IMR-90 (cell line): ENCODE measurements around the gene BMP8B.
"Not testable (repeated sequence)": the region's sequence is repeated elsewhere in the genome, so short reads cannot be mapped to it uniquely, and the experiment has no call there.

Experiments
- CEBPB ChIP-seq: IDR thresholded peaks from 2 replicates; pipeline ENCODE4 v1.6.1; 2012; ENCODE audit warnings: low read depth, low read length, improper control_type of control experiment
- CTCF ChIP-seq: conservative IDR thresholded peaks from 2 replicates; pipeline ENCODE4 v1.5.1; 2012; ENCODE audit warnings: mild to moderate bottlenecking, low read depth, low read length, improper control_type of control experiment
- FOS ChIP-seq: fragments of 150-350 bp; IDR thresholded peaks from 2 replicates; pipeline ENCODE4 v1.6.1; 2016; ENCODE audit warnings: low read depth, low read length
- MAFK ChIP-seq: IDR thresholded peaks from 2 replicates; pipeline ENCODE4 v1.6.1; 2012; ENCODE audit warnings: low read depth, low read length, improper control_type of control experiment
- MAZ ChIP-seq: IDR thresholded peaks from 2 replicates; pipeline ENCODE4 v1.6.1; 2012; ENCODE audit warnings: low read depth, mild to moderate bottlenecking, low read length, improper control_type of control experiment, moderate library complexity, borderline replicate concordance
- POLR2A ChIP-seq: IDR thresholded peaks from 2 replicates; pipeline ENCODE4 v1.6.1; 2012; ENCODE audit warnings: mild to moderate bottlenecking, low read depth, low read length
- RCOR1 ChIP-seq: IDR thresholded peaks from 2 replicates; pipeline ENCODE4 v1.6.1; 2012; ENCODE audit warnings: mild to moderate bottlenecking, low read length, improper control_type of control experiment; ENCODE audit not compliant: insufficient replicate concordance
- SMC3 ChIP-seq: fragments of 150-350 bp; IDR thresholded peaks from 2 replicates; pipeline ENCODE4 v1.6.1; 2016; ENCODE audit warnings: low read depth, mild to moderate bottlenecking, antibody characterized with exemption, low read length, moderate library complexity
- TF ChIP-seq, protein P1 (sequence below): fragments of 150-350 bp; IDR thresholded peaks from 2 replicates; pipeline ENCODE4 v1.6.1; 2016; ENCODE audit warnings: low read depth, mild to moderate bottlenecking, low read length, moderate library complexity, borderline replicate concordance
- TF ChIP-seq, protein P2 (sequence below): fragments of 150-350 bp; IDR thresholded peaks from 2 replicates; pipeline ENCODE4 v1.6.1; 2017; ENCODE audit warnings: mild to moderate bottlenecking, antibody characterized with exemption, low read length, low read depth

DNA sequence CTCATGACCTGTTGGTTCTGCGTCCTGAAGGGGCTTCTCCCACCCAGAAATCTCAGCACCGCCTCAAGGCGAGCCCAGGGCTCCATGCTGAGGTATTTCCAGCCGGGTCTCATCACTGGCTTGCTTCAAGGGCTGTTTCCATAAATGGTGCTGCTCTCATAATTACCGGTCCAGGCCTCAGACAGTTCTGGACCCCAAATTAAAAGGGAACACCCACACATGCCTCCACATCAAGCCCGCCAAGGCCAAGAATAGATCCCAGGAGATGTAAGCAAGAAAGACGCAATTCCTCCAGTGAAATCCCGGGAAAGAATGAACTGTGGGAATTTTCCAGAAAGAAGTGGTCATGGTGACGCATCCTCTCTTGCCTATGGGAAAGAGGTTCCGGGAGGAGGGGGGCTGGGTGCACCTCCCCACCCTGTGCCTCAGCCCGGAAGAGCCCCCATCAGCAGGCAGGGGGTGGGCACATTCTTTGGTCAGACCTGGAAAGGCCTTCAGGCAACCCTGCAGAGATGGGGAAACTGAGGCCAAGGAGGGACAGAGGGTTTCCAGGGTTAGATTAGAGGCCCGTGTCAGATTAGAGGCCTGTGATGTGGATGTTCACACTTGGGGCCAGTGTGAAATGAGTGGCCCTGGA, 10.1 kb downstream of the BMP8B start:
- TF ChIP-seq CTCF, POLR2A, RCOR1, MAFK, SMC3, CEBPB, MAZ, FOS: not testable (repeated sequence)
- TF ChIP-seq, protein P1, sequence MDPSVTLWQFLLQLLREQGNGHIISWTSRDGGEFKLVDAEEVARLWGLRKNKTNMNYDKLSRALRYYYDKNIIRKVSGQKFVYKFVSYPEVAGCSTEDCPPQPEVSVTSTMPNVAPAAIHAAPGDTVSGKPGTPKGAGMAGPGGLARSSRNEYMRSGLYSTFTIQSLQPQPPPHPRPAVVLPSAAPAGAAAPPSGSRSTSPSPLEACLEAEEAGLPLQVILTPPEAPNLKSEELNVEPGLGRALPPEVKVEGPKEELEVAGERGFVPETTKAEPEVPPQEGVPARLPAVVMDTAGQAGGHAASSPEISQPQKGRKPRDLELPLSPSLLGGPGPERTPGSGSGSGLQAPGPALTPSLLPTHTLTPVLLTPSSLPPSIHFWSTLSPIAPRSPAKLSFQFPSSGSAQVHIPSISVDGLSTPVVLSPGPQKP, result not testable (repeated sequence)
- TF ChIP-seq, protein P2, sequence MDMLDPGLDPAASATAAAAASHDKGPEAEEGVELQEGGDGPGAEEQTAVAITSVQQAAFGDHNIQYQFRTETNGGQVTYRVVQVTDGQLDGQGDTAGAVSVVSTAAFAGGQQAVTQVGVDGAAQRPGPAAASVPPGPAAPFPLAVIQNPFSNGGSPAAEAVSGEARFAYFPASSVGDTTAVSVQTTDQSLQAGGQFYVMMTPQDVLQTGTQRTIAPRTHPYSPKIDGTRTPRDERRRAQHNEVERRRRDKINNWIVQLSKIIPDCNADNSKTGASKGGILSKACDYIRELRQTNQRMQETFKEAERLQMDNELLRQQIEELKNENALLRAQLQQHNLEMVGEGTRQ, result not testable (repeated sequence)
